Measurements from ENCODE around the gene CREBBP.
A peak's percentile ranks its signal among the peaks of the same experiment; 100 is the strongest.
"Not testable (repeated sequence)": the region's sequence is repeated elsewhere in the genome, so short reads cannot be mapped to it uniquely, and the experiment has no call there.

Gene CREBBP

DNA sequence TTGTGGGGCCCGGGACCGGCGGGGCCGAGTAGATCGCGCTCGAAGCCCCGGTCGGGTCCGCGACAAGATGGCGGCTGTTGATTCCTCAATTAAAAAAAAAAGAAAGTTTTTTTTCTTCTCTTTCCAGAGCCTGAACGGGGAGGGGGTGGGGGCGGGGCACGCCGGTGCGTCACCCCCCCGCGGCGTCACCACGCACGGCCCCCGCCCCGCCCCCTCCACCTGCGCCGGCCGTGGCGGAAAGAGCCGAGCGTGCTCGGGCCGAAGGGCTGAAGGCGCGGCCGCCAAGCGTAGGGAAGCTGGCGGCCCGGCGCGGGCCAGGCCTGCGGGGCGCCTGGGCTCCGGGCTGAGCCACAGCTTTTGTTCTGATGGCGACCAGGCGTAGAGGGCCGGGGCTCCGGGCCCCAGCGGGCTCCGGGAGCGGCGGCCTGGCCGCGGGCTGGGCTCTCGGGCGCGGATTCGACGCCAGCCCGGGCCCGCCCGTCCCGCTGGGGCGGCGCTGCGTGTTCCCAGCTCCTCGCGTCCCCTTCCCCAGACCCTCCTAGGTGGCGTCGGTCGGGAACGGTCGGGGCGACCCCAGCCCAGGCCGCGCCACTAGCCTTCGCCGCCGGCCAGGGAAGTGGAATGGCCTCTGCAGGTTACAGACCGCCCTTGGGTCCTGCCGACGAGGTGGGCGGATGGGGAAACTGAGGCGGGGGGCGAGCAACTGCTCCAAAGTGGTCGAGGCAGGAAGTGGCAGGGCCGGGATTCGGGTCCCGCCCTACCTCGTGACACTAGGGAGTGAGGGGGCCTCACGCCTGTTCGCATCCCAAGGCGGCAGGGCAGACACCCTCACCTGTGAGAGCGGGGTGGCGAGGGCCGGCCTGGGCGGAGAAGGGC, at the start of gene CREBBP:
CREBBP (minus strand) TSS at position 91 of the 876 bp plus-strand sequence. CDS start 797 bp downstream, outside the sequence.
- FAIRE-seq (no peak), DNase-seq (ENCODE audit: insufficient read length, low spot score) (peak; percentile 35)
- TF ChIP-seq, protein P1, sequence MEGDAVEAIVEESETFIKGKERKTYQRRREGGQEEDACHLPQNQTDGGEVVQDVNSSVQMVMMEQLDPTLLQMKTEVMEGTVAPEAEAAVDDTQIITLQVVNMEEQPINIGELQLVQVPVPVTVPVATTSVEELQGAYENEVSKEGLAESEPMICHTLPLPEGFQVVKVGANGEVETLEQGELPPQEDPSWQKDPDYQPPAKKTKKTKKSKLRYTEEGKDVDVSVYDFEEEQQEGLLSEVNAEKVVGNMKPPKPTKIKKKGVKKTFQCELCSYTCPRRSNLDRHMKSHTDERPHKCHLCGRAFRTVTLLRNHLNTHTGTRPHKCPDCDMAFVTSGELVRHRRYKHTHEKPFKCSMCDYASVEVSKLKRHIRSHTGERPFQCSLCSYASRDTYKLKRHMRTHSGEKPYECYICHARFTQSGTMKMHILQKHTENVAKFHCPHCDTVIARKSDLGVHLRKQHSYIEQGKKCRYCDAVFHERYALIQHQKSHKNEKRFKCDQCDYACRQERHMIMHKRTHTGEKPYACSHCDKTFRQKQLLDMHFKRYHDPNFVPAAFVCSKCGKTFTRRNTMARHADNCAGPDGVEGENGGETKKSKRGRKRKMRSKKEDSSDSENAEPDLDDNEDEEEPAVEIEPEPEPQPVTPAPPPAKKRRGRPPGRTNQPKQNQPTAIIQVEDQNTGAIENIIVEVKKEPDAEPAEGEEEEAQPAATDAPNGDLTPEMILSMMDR (IDR thresholded peaks at IDR 0.05; ENCODE audit: insufficient read depth, missing control alignments), result no peak

DNA sequence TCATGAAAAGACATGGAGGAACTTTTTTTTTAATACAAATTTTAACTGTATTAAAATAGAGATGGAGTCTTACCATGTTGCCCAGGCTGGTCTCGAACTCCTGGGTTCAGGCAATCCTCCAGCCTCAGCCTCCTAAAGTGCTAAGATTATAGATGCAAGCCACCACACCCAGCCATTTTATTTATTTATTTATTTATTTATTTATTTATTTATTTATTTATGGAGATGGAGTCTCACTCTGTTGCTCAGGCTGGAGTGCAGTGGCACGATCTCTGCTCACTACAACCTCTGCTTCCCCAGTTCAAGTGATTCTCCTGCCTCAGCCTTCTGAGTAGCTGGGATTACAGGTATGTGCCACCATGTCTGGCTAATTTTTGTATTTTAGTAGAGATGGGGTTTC, 46.6 kb upstream of the CREBBP start:
- DNase-seq (ENCODE audit: insufficient read length, low spot score); FAIRE-seq: not testable (repeated sequence)

DNA sequence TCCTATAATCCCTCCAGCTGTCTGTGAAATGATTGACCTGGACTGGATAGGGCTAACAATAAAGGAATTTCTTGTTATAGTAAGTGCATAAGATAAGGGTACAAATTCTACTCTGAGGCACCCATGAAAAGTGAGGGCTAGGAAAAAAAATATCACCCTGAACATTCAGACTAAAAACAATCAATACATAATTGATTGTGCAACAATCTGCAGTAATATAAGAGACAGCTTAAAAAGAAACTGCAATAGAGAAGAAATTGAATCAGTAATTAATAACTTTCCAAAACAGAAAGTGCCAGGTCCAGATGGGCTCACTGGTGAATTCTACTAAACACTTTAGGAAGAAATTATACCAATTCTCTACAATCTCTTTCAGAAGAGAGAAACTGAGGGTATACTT, 44.2 kb upstream of the CREBBP start:
- TF ChIP-seq, protein P1 (IDR thresholded peaks at IDR 0.05; ENCODE audit: insufficient read depth, missing control alignments), result no peak

DNA sequence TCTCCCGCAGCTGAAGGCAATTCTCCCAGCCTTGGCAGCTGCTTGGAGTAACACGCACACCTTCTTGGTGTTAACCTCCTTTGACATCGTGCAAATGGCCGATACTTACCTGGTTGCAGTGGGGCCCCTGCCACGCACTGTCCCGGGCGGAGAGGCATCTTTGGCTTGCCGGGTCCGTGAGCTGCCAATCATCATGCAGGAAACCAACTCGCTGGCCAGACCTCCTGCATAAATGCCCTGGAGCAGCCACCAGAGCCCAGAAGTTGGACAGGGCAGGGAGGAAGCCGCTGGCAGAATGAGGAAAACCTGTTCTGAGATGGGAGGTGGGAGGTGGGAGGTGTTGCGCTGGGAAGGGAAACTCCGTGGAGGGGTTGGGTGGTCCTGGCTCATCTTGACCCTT, 41.7 kb upstream of the CREBBP start:
- no peak for DNase-seq (ENCODE audit: insufficient read length, low spot score)
- FAIRE-seq, result no peak
- TF ChIP-seq, protein P1 (IDR thresholded peaks at IDR 0.05; ENCODE audit: insufficient read depth, missing control alignments), result no peak

More for the DNA sequence above, 44.2 kb upstream of the CREBBP start:
- DNase-seq (ENCODE audit: insufficient read length, low spot score) (no peak), FAIRE-seq (no peak)

DNA sequence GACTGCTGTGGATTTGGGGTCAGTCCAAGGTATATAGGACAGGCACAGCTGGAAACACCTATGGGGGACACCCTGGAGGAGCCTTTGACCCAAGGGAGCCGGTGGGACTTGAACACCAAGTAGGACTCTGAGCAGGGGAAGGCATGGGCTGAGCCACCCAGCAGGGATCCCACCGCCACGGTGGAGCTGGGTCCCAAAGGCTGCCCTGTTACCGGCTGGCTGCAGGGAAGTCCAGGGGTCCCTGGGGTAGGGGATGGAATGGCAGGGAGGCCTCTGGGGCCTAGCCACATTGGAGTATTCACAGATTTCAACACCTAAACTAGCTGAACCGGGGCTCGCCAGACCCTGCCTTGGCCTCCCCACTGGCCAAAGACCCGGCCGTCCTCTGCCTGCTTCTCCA, 39.7 kb upstream of the CREBBP start:
- no peak for DNase-seq (ENCODE audit: insufficient read length, low spot score)
- no peak for FAIRE-seq

DNA sequence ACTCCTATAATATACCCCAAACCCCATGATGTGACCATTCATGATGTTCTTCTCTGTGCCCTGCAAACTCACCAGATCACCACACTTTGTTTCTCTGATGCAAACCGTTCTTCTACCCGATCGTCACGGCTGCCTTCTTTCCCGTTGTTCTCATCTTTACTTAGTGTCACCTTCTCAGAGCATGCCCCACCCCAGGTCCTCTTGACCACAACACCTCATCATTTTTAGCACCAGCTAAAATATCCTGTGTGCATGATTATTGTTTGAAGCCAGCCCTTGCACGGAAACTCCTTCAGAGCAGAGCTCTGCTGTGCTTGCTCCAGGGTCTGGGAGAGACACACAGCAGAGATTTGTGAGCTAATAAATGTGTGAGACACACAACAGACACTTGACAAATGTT, 38.9 kb upstream of the CREBBP start:
- DNase-seq (ENCODE audit: insufficient read length, low spot score) (no peak), FAIRE-seq (no peak)
- TF ChIP-seq, protein P1 (IDR thresholded peaks at IDR 0.05; ENCODE audit: insufficient read depth, missing control alignments), result no peak

More for the DNA sequence above, 39.7 kb upstream of the CREBBP start:
- TF ChIP-seq, protein P1 (IDR thresholded peaks at IDR 0.05; ENCODE audit: insufficient read depth, missing control alignments), result no peak

DNA sequence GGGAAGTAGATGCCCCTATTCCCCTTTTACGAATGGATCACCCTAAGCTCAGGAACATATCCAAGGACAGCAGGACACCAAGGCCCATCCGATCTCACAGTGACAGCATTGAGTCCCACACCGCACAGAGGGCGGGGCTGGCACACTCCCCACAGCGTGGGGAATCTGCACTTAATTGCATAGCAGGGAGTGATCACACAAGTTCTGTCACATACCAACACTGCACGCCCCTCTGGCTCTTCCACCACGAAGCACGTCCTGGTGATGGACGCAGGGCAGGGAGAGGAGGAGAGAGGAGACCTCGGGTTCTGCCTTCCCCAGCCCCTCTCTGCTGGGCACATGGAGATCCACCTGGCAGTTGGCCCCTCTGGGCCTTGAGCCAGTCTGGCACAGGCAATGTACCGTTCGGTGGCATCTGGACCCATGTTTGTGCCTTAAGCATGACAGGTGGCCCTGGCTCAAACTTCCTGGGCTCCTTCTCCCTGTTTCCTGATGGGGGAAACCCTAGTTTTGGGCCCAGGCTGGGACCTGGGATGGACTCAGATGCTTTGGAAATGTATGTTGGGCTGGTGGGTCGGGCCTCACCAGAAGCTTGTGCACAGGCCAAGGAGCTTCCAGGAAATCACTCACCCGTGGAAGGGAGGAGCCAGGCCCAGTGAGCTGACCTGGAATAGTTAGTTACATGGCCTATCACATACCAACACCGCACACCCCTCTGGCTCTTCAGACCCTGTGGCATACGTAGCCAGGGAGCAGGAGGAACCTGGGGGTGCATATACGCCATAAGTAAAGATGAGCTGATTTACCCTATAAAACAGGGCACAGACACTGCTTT, 35.1 kb upstream of the CREBBP start:
- FAIRE-seq (no peak), DNase-seq (ENCODE audit: insufficient read length, low spot score) (no peak)
- TF ChIP-seq, protein P1 (IDR thresholded peaks at IDR 0.05; ENCODE audit: insufficient read depth, missing control alignments), result no peak
